Measurements from ENCODE around the gene ARHGDIG. TPM values are rescaled to one million over a fixed set of nuclear protein-coding genes. Genes with fewer than 3 reads are reported as not detected.

Gene ARHGDIG
- total RNA-seq, 1 experiment from 2014 or later = 2.6 TPM

GRCh38 chr16:290681-291405, 10.5 kb downstream of the ARHGDIG start:
- in situ Hi-C loops (cut with HindIII; ENCODE audit: low sequenced_read_pairs) = no loop called here
- DNase-seq (ENCODE audit: low spot score) = no peak

GRCh38 chr16:291539-291938, 11.1 kb downstream of the ARHGDIG start:
- in situ Hi-C loops (cut with HindIII; ENCODE audit: low sequenced_read_pairs) = no loop called here
- no peak for DNase-seq (ENCODE audit: low spot score)

GRCh38 chr16:293043-293775, 12.8 kb downstream of the ARHGDIG start:
- in situ Hi-C loops (cut with HindIII; ENCODE audit: low sequenced_read_pairs) = no loop called here
- no peak for DNase-seq (ENCODE audit: low spot score)

GRCh38 chr16:296276-296675, 15.9 kb downstream of the ARHGDIG start:
- in situ Hi-C loops (cut with HindIII; ENCODE audit: low sequenced_read_pairs) = no loop called here
- no peak for DNase-seq (ENCODE audit: low spot score)

- no peak for DNase-seq (ENCODE audit: low spot score)
- in situ Hi-C loops (cut with HindIII; ENCODE audit: low sequenced_read_pairs) = no loop called here
Observed at GRCh38 chr16:296806-297510, 16.6 kb downstream of the ARHGDIG start.

- DNase-seq (ENCODE audit: low spot score) = no peak
- in situ Hi-C loops (cut with HindIII; ENCODE audit: low sequenced_read_pairs) = no loop called here
Observed at GRCh38 chr16:297832-298231, 17.4 kb downstream of the ARHGDIG start.

- no peak for DNase-seq (ENCODE audit: low spot score)
- in situ Hi-C loops (cut with HindIII; ENCODE audit: low sequenced_read_pairs) = no loop called here
Observed at GRCh38 chr16:301235-301634, 20.8 kb downstream of the ARHGDIG start.

- DNase-seq (ENCODE audit: low spot score) = no peak
- in situ Hi-C loops (cut with HindIII; ENCODE audit: low sequenced_read_pairs) = no loop called here
Observed at GRCh38 chr16:301950-302349, 21.6 kb downstream of the ARHGDIG start.

- DNase-seq (ENCODE audit: low spot score) = no peak
- in situ Hi-C loops (cut with HindIII; ENCODE audit: low sequenced_read_pairs) = no loop called here
Observed at GRCh38 chr16:303760-304505, 23.5 kb downstream of the ARHGDIG start.

- in situ Hi-C loops (cut with HindIII; ENCODE audit: low sequenced_read_pairs) = no loop called here
- DNase-seq (ENCODE audit: low spot score) = no peak
Observed at GRCh38 chr16:305916-306626, 25.7 kb downstream of the ARHGDIG start.

- peak; percentile 65 for DNase-seq (ENCODE audit: low spot score)
- in situ Hi-C loops (cut with HindIII; ENCODE audit: low sequenced_read_pairs) = no loop called here
Observed at GRCh38 chr16:306911-307370, 26.6 kb downstream of the ARHGDIG start.

- in situ Hi-C loops (cut with HindIII; ENCODE audit: low sequenced_read_pairs) = no loop called here
- DNase-seq (ENCODE audit: low spot score) = no peak
Observed at GRCh38 chr16:307691-308312, 27.4 kb downstream of the ARHGDIG start.

GRCh38 chr16:309476-309875, 29.1 kb downstream of the ARHGDIG start:
- DNase-seq (ENCODE audit: low spot score) = no peak
- in situ Hi-C loops (cut with HindIII; ENCODE audit: low sequenced_read_pairs) = no loop called here

GRCh38 chr16:311725-312124, 31.3 kb downstream of the ARHGDIG start:
- in situ Hi-C loops (cut with HindIII; ENCODE audit: low sequenced_read_pairs) = no loop called here
- no peak for DNase-seq (ENCODE audit: low spot score)

GRCh38 chr16:314351-314750, 34.0 kb downstream of the ARHGDIG start:
- in situ Hi-C loops (cut with HindIII; ENCODE audit: low sequenced_read_pairs) = no loop called here
- DNase-seq (ENCODE audit: low spot score) = peak; percentile 80

GRCh38 chr16:314795-315299, 34.5 kb downstream of the ARHGDIG start:
- in situ Hi-C loops (cut with HindIII; ENCODE audit: low sequenced_read_pairs) = no loop called here
- peak; percentile 63 for DNase-seq (ENCODE audit: low spot score)

GRCh38 chr16:316741-317464, 36.5 kb downstream of the ARHGDIG start:
- DNase-seq (ENCODE audit: low spot score) = no peak
- in situ Hi-C loops (cut with HindIII; ENCODE audit: low sequenced_read_pairs) = no loop called here

GRCh38 chr16:317583-317982, 37.2 kb downstream of the ARHGDIG start:
- DNase-seq (ENCODE audit: low spot score) = no peak
- in situ Hi-C loops (cut with HindIII; ENCODE audit: low sequenced_read_pairs) = no loop called here

All from G401 (cell line).